ENCODE measurements around the gene CNTN5.

GRCh38 chr11:99592266-99592665 lies 571.5 kb downstream of the CNTN5 start:
- TF ChIP-seq CTCF (IDR thresholded peaks at IDR 0.05), result no peak
- no peak for TF ChIP-seq EZH2 (IDR thresholded peaks at IDR 0.05; ENCODE audit: borderline replicate concordance, insufficient read depth, low read depth, low read length, poor library complexity, severe bottlenecking)

All from B cell (primary cell).